Lower lobe of right lung (tissue), 2 donors: Measurements from ENCODE around the gene HIBADH. TPM values are rescaled to one million over a fixed set of nuclear protein-coding genes. Genes with fewer than 3 reads are reported as not detected.
A peak's percentile ranks its signal among the peaks of the same experiment; 100 is the strongest.

Experiments used
- ATAC-seq, 2 donors: fragments of 200-7000 bp; cut with Tn5 transposase; one replicate each; pipeline ENCODE4 v1.9.1; 2020 to 2022; ENCODE audit warnings: mild to moderate bottlenecking in 2 of 2, moderate library complexity in 2 of 2
- DNase-seq: peaks from one replicate; pipeline ENCODE4 v3.0.0-alpha.2; 2020
- H3K27ac ChIP-seq: fragments of 200-600 bp; one replicate; pipeline ENCODE4 v1.8.0; 2022
- H3K27me3 ChIP-seq: fragments of 200-600 bp; one replicate; pipeline ENCODE4 v1.8.0; 2022; ENCODE audit warnings: low read depth
- H3K36me3 ChIP-seq: fragments of 200-600 bp; one replicate; pipeline ENCODE4 v1.8.0; 2022; ENCODE audit warnings: mild to moderate bottlenecking
- H3K4me1 ChIP-seq: fragments of 200-600 bp; one replicate; pipeline ENCODE4 v1.8.0; 2022
- H3K4me3 ChIP-seq: fragments of 200-600 bp; one replicate; pipeline ENCODE4 v1.8.0; 2022; ENCODE audit warnings: mild to moderate bottlenecking
- H3K9me3 ChIP-seq: fragments of 200-600 bp; one replicate; pipeline ENCODE4 v1.8.0; 2022
- intact Hi-C: fragments of 100-400 bp; cut with DNase I; formaldehyde crosslinking; loops from one replicate; pipeline ENCODE4 v1.11.0; 2022
- total RNA-seq: library from RNA; stranded (reverse); fragmentation: NEBNext Ultra II Directional; extraction: Animal tissue kit (Norgen Biotek cat#: 25700); gene quantifications from one replicate; pipeline ENCODE4 v1.2.1, GENCODE V29; 2021
- TF ChIP-seq, protein P1 (sequence below): fragments of 200-600 bp; IDR thresholded peaks from one replicate; pipeline ENCODE4 v1.8.0; 2022; ENCODE audit warnings: antibody characterized with exemption, mild to moderate bottlenecking
- donor health status: DM: no; HTN: yes; CAD: no; lungs with severe emphysema.

Gene HIBADH
- total RNA-seq, 1 donor from 2014 or later: 27.1 TPM

DNA sequence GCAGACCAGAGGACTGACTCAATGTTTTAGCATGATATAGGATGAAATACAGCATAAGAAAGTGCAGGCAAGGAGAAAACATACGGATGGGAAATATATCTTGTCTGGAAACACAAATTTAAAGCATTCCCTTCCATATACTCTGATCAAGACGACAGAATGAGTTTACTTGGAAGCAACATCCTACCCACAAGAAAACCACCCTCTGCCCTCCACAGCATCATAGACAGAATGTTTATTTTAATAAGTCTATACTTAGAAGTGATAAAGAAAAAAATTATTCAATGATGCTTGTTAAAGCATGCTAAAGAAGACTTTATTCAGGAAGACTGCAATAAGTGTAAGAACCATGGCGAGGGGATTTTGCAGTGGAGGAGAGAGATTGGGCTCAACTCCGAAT is 32.4 kb upstream of the HIBADH start:
- intact Hi-C loops: no loop called here
- Histone ChIP-seq H3K27ac (no peak overlapping the region), H3K4me3 (no peak overlapping the region), H3K27me3 (no peaks in the 10 kb centered on the region), H3K4me1 (no peaks in the 10 kb centered on the region), H3K36me3 (no peaks in the 10 kb centered on the region), H3K9me3 (no peaks in the 10 kb centered on the region)
- ATAC-seq: no peak
- TF ChIP-seq, protein P1, sequence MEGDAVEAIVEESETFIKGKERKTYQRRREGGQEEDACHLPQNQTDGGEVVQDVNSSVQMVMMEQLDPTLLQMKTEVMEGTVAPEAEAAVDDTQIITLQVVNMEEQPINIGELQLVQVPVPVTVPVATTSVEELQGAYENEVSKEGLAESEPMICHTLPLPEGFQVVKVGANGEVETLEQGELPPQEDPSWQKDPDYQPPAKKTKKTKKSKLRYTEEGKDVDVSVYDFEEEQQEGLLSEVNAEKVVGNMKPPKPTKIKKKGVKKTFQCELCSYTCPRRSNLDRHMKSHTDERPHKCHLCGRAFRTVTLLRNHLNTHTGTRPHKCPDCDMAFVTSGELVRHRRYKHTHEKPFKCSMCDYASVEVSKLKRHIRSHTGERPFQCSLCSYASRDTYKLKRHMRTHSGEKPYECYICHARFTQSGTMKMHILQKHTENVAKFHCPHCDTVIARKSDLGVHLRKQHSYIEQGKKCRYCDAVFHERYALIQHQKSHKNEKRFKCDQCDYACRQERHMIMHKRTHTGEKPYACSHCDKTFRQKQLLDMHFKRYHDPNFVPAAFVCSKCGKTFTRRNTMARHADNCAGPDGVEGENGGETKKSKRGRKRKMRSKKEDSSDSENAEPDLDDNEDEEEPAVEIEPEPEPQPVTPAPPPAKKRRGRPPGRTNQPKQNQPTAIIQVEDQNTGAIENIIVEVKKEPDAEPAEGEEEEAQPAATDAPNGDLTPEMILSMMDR: no peak
- DNase-seq: no peak

DNA sequence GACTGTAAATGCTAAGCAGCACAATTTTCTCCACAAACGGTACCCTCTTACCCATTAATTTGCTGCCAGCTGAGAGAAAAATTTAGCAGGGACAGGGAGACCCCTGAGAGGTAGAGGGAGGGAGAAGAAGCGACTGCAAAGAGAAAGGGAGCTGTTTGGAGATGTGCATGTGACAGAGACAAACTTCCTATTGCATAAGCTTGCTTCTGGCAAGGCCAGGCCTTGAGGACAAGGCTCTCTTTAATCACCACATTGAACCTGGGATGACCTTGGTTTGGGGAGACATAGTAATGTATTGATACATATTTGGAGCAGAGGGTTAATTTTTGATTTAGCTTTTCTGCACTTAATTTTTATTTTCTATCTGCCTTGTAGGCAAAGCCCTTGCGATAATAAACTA is 31.1 kb upstream of the HIBADH start:
- no peaks in the 10 kb centered on the region for H3K27me3 ChIP-seq
- H3K36me3 ChIP-seq: no peaks in the 10 kb centered on the region
- ATAC-seq (peak in 1 of 2 donors; percentile 31), DNase-seq (no peak)
- intact Hi-C loops: no loop called here
- H3K4me3 ChIP-seq: no peak overlapping the region
- H3K27ac ChIP-seq: no peak overlapping the region
- TF ChIP-seq, protein P1: no peak
- no peaks in the 10 kb centered on the region for H3K9me3 ChIP-seq
- no peaks in the 10 kb centered on the region for H3K4me1 ChIP-seq

DNA sequence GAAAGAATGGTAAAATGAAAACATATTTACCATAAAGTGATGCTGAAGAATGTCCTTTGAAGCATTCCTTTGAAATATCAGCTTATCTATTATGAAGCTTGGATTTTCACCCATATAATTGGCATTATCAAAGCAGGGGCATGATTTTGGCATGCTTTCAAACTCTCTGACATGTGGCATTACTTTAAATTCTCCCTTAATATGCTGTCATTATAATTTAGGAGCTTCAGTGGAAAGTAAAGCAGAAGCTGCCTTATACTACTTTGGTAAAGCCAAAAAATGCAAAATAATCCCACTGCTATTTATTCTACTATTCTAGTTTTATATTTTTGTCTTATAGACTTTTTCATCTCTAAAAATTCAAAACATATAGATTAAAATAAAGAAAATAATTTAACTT is 28.0 kb upstream of the HIBADH start:
- Histone ChIP-seq H3K27me3 (no peaks in the 10 kb centered on the region), H3K4me1 (no peaks in the 10 kb centered on the region), H3K4me3 (no peak overlapping the region), H3K27ac (no peak overlapping the region), H3K36me3 (no peaks in the 10 kb centered on the region), H3K9me3 (no peaks in the 10 kb centered on the region)
- ATAC-seq: no peak
- TF ChIP-seq, protein P1: no peak
- DNase-seq: no peak
- intact Hi-C loops: no loop called here

DNA sequence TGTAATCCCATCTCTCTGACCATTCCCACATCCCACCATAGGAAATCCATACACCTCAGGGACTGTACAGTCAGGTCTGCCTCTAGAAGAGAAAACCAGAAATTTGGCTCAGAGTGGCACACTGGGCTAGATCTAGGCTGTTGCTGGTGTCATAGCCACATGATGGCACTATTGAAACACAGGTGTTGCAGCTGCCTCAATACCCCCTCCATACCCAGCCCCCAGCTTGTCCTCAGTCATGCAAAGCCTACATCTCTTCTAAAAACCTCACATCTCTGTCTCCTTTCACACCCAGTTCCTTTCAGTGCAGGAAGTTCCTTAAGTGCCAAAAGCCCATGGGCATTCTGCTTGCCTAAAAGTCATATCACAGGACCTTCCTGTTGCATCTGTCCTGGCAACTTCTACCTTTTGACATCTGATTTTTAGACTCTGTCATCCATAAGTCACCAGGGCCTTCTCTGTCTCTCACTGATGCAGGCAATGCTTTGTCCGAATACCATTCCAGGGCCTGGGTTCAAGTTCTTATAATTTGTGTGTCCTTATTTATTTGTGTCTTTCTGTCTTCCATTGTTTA is 27.0 kb upstream of the HIBADH start:
- Histone ChIP-seq H3K27ac (no peak overlapping the region), H3K9me3 (no peaks in the 10 kb centered on the region), H3K36me3 (no peaks in the 10 kb centered on the region), H3K4me1 (no peaks in the 10 kb centered on the region), H3K4me3 (no peak overlapping the region), H3K27me3 (no peaks in the 10 kb centered on the region)
- TF ChIP-seq, protein P1: peak; percentile 43
- no peak for DNase-seq
- intact Hi-C loops: no loop called here
- peak; percentile 70 to 73 for ATAC-seq

DNA sequence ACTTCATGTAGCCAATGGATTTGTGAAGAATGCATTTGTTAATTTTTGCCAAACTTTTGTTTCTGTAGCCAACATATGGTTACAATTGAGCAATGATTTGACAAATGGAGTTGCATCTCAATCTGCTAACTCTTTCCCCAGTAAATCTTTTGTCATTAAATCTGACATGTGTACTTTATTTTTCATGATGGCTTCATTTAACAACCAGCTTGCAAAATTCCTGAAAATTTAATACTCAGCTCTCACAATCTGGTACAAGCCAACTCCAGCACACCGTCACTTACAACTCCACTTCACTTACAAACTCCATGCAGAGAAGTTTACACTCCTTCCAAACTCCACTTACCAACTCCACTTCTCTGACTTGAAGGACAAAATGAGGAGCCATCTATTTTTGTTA is 26.5 kb upstream of the HIBADH start:
- ATAC-seq (no peak), DNase-seq (no peak)
- H3K27ac ChIP-seq: no peak overlapping the region
- no peaks in the 10 kb centered on the region for H3K36me3 ChIP-seq
- H3K4me1 ChIP-seq: no peaks in the 10 kb centered on the region
- intact Hi-C loops: no loop called here
- H3K4me3 ChIP-seq: no peak overlapping the region
- H3K27me3 ChIP-seq: no peaks in the 10 kb centered on the region
- H3K9me3 ChIP-seq: no peaks in the 10 kb centered on the region
- TF ChIP-seq, protein P1: no peak
